ENCODE results near the gene RAB13.

The RAB13 gene

GRCh38 chr1:153978274-153978909, 7.7 kb downstream of the RAB13 start:
- no peak for DNase-seq (ENCODE audit: low read depth in 2 of 2)

DNA sequence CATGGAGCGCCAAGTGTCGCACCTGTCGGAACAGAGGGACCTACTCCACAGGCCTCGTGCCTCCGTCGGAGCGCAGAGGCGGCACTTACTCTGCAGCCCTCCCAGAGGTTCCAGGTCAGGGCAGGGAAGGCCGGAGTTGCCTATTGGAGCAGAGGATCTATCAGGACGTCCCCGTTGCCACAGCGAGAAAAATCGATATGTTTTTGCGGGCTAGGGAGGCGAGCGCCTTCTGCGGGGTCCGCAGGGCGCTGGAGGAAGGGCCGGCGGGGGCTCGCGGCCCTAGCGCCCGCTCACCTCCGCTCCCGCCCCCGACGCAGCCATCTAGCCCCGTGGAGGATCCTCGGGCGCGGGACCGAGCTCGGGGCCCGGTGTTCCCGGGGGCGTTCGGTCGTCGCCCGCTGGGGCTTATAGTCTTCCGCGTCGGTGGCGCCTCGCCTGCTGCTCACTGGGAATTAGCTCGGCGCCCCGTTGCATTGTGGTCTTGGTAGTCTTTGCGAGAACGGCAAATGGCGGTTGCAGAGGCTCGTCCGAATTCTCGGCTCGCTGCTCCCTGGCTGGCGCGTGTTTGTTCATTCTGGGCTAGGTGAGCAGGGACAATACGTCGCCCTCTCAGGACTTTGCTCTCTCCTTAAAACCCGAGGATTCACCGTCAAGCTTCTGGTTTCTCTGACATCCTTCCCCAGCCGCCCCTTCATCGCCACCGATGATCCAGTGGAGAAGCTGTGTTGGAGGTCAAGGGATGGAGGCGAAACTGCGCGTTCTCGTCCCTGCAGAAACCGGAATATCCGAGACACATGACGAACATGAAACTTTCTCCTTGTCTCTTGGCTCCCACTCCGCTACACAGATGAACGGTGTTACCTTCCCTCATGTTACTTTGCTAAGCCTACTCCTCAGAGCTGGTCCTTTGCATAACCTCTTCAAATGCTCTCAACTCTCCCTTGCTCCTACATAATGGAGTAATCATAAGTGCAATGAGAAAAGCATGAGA, 8.6 kb downstream of the RAB13 start, which contains the start of gene JTB:
JTB (minus strand) TSS at position 425 of the 991 bp plus-strand sequence; CDS start at position 3, 422 bp downstream.
- DNase-seq (ENCODE audit: low read depth in 2 of 2), result no peak

DNA sequence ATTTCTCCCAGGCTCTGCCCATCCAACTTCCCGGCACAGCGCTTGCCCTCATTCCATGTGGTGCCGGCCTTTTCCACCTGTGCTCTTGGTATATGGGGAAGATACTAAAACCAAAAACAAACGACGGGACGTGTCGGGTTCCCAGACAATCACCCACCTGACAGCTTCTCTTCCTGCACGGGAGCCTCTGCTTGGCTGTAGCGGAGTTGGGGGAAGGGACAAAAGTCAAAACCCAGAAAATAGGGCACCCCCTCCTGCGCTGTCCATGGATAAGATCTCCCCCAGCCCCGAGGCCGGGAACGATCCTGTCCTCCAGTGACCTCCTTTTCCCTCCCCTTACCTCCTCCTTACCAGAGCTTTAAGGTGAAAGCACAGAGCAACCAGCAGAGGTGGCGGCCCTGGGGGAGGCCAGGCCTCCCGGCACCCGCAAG, 9.3 kb downstream of the RAB13 start:
- no peak for DNase-seq (ENCODE audit: low read depth in 2 of 2)

- DNase-seq (ENCODE audit: low read depth in 2 of 2), result no peak
These were observed 12.6 kb downstream of the RAB13 start for GRCh38 chr1:153973525-153973924.

- no peak for DNase-seq (ENCODE audit: low read depth in 2 of 2)
These were observed 13.1 kb downstream of the RAB13 start for GRCh38 chr1:153973071-153973470.

DNA sequence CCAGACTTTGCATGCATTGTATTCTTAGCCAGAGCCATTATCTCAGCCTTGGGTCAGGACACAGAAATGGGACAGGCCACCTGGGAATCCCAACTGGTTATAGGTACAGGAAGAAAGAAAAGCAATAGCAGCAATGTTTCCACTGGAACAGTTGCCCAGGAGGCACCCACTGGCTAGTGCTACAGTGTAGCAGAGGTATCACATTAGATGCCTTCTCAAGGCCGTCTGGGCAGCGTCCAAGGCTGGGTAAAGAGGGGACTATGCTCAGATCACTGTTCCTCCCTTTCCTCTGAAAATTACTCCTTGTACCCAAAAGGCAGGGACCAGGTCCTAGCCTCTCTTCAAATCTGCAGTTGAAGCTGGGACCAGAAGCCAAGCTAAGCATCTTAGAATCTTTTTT, 15.8 kb downstream of the RAB13 start:
- no peak for DNase-seq (ENCODE audit: low read depth in 2 of 2)

DNA sequence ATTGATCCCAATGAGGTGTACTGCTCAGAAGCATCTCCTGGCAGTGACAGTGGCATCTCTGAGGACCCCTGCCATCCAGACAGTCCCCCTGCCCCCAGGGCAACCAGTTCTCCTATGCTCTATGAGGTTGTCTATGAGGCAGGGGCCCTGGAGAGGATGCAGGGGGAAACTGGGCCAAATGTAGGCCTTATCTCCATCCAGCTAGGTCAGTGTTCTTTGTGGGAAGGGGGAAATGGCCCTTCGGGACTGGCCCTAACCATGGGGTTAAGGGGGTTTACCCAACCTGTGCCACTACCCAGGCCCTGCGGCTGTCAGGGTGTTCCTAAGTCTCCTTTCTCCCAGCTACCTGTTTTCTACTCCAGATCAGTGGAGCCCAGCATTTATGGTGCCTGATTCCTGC, 17.2 kb downstream of the RAB13 start:
- DNase-seq (ENCODE audit: low read depth in 2 of 2), result no peak

GRCh38 chr1:153968408-153968807, 17.7 kb downstream of the RAB13 start:
- DNase-seq (ENCODE audit: low read depth in 2 of 2), result no peak

GRCh38 chr1:153968000-153968363, 18.2 kb downstream of the RAB13 start:
- DNase-seq (ENCODE audit: low read depth in 2 of 2), result no peak

- peak; percentile 94 for DNase-seq (ENCODE audit: low read depth in 2 of 2)
These were observed 18.8 kb downstream of the RAB13 start, which contains the start of gene CREB3L4 for GRCh38 chr1:153967107-153967999. CREB3L4 (plus strand) TSS chr1:153967902; CDS start chr1:153968526, 624 bp downstream.

DNA sequence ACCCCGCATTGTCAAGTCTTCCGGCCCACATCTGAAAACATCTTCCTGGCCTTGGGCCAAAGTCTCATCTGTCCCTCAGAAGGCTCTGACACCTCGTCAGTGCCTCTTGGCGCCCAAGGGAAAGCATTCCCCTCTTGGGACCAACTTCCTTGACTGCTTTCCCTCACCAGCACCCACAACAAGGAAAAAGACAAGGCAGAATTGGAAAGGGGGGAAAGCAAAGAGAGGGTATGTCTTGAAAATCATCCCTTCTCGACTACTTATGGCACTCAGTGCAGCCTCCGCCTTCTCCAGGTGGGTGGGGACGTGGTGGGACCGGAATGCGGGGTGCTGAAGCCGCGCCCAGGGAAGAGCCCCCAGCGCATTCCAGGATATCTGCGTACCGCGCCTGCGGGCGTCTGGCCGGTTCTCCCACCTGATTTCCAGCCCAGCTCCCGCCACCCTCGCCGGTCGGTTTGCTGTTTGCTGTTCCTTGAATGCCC, 22.2 kb downstream of the RAB13 start:
- no peak for DNase-seq (ENCODE audit: low read depth in 2 of 2)

DNA sequence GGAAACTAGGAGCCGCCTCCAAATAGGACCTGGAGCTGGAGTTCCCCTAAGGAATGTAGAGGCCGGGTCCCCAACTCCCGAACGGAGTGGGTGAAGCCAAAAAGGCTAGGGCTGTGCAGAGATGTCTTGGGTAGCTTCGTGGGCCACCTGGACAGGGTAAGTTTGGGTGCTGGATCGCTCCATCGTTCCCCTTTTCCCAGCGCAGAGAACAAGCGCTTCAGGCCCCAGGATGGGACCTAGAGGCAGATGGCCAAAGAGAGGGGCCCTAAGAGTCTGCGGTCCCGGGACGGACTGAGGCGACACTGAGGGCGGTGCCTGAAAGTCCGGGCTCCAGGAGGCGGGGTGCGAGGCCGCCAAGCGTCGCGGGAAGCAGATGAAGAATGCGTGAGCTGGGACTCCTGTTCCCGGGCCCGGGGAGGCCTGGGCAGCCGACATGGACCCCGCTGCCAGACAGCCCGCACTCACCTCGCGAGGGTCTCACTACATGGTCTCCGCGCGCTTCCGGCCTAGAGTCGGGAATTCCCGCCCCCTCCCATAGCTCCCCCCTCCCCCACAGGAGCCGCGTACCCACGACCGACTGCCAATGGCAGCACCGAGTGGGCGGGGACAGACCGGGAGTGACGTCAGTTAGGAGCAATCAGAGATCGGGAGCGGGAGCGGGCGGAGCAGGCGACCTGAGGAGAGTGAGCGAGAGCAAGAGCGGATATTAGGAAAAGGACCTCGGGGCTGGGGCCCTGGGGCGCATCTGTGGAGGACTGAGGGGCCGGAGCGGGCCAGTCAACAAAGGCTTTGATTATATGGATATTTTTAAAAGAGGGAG, 22.9 kb downstream of the RAB13 start, which contains the start of gene SLC39A1:
SLC39A1 (minus strand) TSS at position 508 of the 820 bp plus-strand sequence. CDS start 822 bp downstream, outside the sequence.
- peak; percentile 90 for DNase-seq (ENCODE audit: low read depth in 2 of 2)

GRCh38 chr1:153962088-153963029, 23.8 kb downstream of the RAB13 start:
- DNase-seq (ENCODE audit: low read depth in 2 of 2), result no peak

GRCh38 chr1:153961421-153961820, 24.7 kb downstream of the RAB13 start:
- DNase-seq (ENCODE audit: low read depth in 2 of 2), result no peak

DNA sequence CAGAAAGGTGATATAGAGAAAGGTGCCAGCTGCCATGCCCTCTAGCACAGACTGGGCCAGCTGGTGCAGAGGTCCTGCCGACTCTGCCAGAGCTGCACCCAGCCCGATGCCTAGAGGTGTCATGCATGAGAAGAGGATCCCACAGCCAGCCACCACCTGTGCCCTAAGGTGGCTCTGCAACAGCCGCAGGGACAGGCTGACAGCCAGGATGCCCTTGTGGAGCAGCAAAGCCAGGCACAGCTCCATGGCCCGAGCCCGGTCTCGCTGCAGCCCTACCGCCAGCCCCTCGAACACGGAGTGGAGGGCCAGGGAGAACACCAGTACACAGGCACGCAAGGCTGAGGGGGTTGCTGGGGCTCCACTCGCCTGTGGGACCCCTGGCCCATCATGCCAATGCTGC, 25.9 kb downstream of the RAB13 start:
- DNase-seq (ENCODE audit: low read depth in 2 of 2), result no peak

DNA sequence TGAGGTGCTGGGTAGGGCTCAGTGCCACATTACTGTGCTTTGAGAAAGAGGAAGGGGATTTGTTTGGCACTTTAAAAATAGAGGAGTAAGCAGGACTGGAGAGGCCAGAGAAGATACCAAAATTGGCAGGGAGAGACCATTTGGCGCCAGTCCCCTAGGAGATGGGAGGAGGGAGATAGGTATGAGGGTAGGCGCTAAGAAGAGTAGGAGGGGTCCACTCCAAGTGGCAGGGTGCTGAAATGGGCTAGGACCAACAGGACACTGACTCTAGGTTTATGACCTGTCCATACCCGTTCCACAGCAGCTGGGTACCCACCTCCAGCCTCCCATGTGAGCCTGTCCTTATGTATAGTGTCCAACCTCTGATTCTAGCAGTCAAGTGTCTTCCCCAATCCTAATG, 26.7 kb downstream of the RAB13 start:
- no peak for DNase-seq (ENCODE audit: low read depth in 2 of 2)

DNA sequence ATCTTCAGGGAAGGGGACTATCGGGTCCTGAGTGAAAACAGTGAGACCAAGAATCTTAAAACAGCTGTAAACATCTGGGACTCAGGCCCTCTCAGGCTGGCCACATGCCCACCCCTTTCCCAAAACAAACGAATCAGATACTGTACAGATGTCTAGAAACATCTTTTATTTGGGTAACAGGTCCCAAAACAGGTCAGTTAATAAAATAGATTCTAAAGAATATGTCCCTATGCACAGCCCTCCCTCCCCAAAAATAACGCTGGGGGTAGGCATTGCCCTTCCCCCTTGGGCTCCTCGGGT, 27.2 kb downstream of the RAB13 start:
- no peak for DNase-seq (ENCODE audit: low read depth in 2 of 2)

DNA sequence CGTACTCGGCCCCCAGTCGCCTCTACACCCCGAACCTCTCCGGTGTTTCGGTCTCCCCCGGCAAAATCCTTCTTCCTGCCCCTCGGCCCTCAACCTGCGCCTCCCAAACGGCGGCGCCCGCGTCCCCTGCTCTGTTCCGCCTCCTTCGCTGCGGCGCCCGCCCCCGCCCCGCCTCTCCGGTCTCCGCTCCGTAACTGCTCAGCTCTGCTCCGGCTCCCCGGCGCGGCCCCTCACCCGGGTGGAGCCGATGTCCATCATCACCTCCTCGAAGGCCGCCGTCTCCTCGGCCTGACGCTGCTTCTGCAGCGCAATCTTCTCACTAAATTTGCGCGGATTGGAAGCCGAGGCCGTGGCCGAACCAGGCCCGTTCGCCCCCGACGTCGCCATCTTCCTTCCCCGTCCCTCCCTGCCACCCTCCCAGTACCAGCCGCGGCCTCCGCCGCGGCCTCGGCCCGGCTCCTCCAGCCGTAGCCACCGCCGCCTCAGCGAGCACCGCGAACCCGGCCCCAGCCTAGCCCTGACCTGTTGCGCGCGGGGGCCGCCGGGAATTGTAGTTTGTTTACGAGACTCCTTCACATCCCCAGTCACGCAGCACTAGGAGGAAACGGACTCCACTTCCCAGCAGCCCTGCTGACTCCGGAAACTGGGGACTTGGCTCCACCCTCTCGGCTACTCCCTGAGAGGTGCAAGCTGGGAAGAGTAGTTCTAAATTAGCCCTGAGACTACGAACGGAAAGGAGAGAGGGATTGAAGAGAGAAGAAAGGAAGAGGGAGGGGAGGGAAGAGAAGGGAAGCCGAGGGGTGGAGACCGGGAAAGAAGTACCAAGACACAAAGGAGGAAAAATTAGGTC, 27.8 kb downstream of the RAB13 start, which contains the start of gene CRTC2:
CRTC2 (minus strand) TSS at position 502 of the 850 bp plus-strand sequence; CDS start at position 387, 115 bp downstream.
- peak; percentile 95 for DNase-seq (ENCODE audit: low read depth in 2 of 2)

GRCh38 chr1:153957744-153958110, 28.4 kb downstream of the RAB13 start:
- no peak for DNase-seq (ENCODE audit: low read depth in 2 of 2)

Measured in fibroblast of skin of left quadriceps (primary cell).